GM12875 (cell line): ENCODE measurements around the gene PTPRH.

Experiments
- H3K4me3 ChIP-seq: one replicate; pipeline ENCODE4 v1.5.1; 2011; ENCODE audit warnings: low read depth, low read length, control low read depth
- CTCF ChIP-seq: IDR thresholded peaks from 2 replicates; pipeline ENCODE4 v1.5.1; 2011; ENCODE audit warnings: low read depth, mild to moderate bottlenecking, control low read depth, inconsistent platforms, low read length, moderate library complexity, borderline replicate concordance; ENCODE audit not compliant: insufficient read depth

The PTPRH gene

GRCh38 chr19:55254625-55254977 lies 45.3 kb upstream of the PTPRH start:
- no peak for TF ChIP-seq CTCF
- H3K4me3 ChIP-seq: peak overlapping the region; percentile 99

- TF ChIP-seq CTCF: no peak
- peak overlapping the region; percentile 99 for H3K4me3 ChIP-seq
These were observed 44.7 kb upstream of the PTPRH start for GRCh38 chr19:55253842-55254624.

GRCh38 chr19:55252760-55253663 lies 43.7 kb upstream of the PTPRH start:
- no peak for TF ChIP-seq CTCF
- peak overlapping the region; percentile 99 for H3K4me3 ChIP-seq

- no peak for TF ChIP-seq CTCF
- peak overlapping the region; percentile 23 for H3K4me3 ChIP-seq
These were observed 42.2 kb upstream of the PTPRH start for GRCh38 chr19:55251341-55252081.

- no peak for TF ChIP-seq CTCF
- H3K4me3 ChIP-seq: no peak overlapping the region
These were observed 41.1 kb upstream of the PTPRH start for GRCh38 chr19:55250262-55251036.

GRCh38 chr19:55249841-55250240 lies 40.5 kb upstream of the PTPRH start:
- H3K4me3 ChIP-seq: no peak overlapping the region
- TF ChIP-seq CTCF: no peak
